ENCODE data around the gene ADGRG2. TPM values are rescaled to one million over a fixed set of nuclear protein-coding genes. Genes with fewer than 3 reads are reported as not detected.

ADGRG2 gene
- total RNA-seq, 1 experiment from 2014 or later, result 8.2 TPM

DNA sequence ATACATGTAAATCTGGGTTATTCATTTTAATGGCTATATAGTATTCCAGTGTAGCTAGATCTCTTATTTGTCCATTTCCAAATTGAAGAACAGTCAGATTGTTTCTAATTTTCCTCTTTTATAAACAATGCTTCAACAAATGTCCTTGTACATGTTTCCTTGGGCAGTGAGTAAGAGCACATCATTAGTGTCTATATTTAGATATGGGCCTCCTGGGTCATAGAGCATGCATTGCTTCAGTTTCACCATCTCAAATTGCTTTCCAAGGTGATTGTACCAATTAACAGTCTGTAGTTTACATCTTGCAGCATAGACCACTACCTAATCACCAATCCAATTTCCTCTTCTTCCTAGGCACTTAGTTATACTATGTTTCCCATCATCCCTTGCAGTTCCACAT is 151.8 kb downstream of the ADGRG2 start:
- no peak for DNase-seq (ENCODE audit: low spot score)
- Mint-ChIP-seq H3K4me1 (0 out of 2 replicates have a peak, but pooled peaks cover 3% of the 10 kb centered on the region), H3K4me3 (no peak overlapping the region), H3K36me3 (no peaks in the 10 kb centered on the region; the same call in 1 of the 2 replicates), H3K27me3 (ENCODE audit: low read depth) (no peaks in the 10 kb centered on the region), H3K9me3 (peaks cover 6% of the 10 kb centered on the region), H3K27ac (no peak overlapping the region)
- POLR2A ChIA-PET, result no interaction called here
- CTCF ChIA-PET, result no interaction called here
- no peak for TF ChIP-seq JUN (CRISPR knock-in tag; IDR thresholded peaks at IDR 0.05)
- no peak for TF ChIP-seq NFYB (CRISPR knock-in tag; conservative IDR thresholded peaks at IDR 0.05; ENCODE audit: low read depth)
- TF ChIP-seq ELF4 (CRISPR knock-in tag; IDR thresholded peaks at IDR 0.05; ENCODE audit: low read depth), result no peak
- TF ChIP-seq, protein P1, sequence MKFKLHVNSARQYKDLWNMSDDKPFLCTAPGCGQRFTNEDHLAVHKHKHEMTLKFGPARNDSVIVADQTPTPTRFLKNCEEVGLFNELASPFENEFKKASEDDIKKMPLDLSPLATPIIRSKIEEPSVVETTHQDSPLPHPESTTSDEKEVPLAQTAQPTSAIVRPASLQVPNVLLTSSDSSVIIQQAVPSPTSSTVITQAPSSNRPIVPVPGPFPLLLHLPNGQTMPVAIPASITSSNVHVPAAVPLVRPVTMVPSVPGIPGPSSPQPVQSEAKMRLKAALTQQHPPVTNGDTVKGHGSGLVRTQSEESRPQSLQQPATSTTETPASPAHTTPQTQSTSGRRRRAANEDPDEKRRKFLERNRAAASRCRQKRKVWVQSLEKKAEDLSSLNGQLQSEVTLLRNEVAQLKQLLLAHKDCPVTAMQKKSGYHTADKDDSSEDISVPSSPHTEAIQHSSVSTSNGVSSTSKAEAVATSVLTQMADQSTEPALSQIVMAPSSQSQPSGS (CRISPR knock-in tag; IDR thresholded peaks at IDR 0.05; ENCODE audit: borderline replicate concordance, low read depth), result no peak
- no peak for TF ChIP-seq ZNF423 (CRISPR knock-in tag; IDR thresholded peaks at IDR 0.05)
- no peak for TF ChIP-seq TCF7 (CRISPR knock-in tag; IDR thresholded peaks at IDR 0.05; ENCODE audit: low read depth)
- no peak for TF ChIP-seq AFF4 (CRISPR knock-in tag; IDR thresholded peaks at IDR 0.05; ENCODE audit: borderline replicate concordance)
- ATAC-seq, result no peak

- DNase-seq (ENCODE audit: low spot score) (no peak), ATAC-seq (no peak)
- POLR2A ChIA-PET, result interaction anchor here (0.6 kb wide), 1 partner anchor 457 kb away, joined by 3 read pairs; no protein-coding TSS in a partner anchor
- Mint-ChIP-seq H3K4me3 (no peak overlapping the region), H3K27ac (no peak overlapping the region), H3K36me3 (no peaks in the 10 kb centered on the region; the same call in 1 of the 2 replicates), H3K27me3 (ENCODE audit: low read depth) (no peaks in the 10 kb centered on the region), H3K9me3 (peaks cover 6% of the 10 kb centered on the region), H3K4me1 (peaks cover 7% of the 10 kb centered on the region)
- CTCF ChIA-PET, result no interaction called here
- TF ChIP-seq NR2C2 (CRISPR knock-in tag; IDR thresholded peaks at IDR 0.05), result no peak
- no peak for TF ChIP-seq ZBTB43 (CRISPR knock-in tag; IDR thresholded peaks at IDR 0.05)
- TF ChIP-seq TCF7 (CRISPR knock-in tag; IDR thresholded peaks at IDR 0.05; ENCODE audit: low read depth), result no peak
- TF ChIP-seq USF2 (CRISPR knock-in tag; IDR thresholded peaks at IDR 0.05), result no peak
- no peak for TF ChIP-seq SP1 (CRISPR knock-in tag; conservative IDR thresholded peaks at IDR 0.05)
- no peak for TF ChIP-seq ZNF423 (CRISPR knock-in tag; IDR thresholded peaks at IDR 0.05)
- TF ChIP-seq NR1H2 (CRISPR knock-in tag; IDR thresholded peaks at IDR 0.05), result no peak
- no peak for TF ChIP-seq SOX15 (CRISPR knock-in tag; IDR thresholded peaks at IDR 0.05)
- TF ChIP-seq ZNF532 (CRISPR knock-in tag; IDR thresholded peaks at IDR 0.05; ENCODE audit: borderline replicate concordance), result no peak
- no peak for TF ChIP-seq ZNF425 (CRISPR knock-in tag; conservative IDR thresholded peaks at IDR 0.05)
- no peak for TF ChIP-seq TEAD4 (CRISPR knock-in tag; IDR thresholded peaks at IDR 0.05)
Measured at GRCh38 chrX:18966624-18967023, 155.6 kb downstream of the ADGRG2 start.

Data from WTC11 (cell line).